GM23248 (cell line): Measurements from ENCODE around the gene SCO1.

ENCODE experiments used
- EZH2 ChIP-seq: fragments of 200-600 bp; sonication (generic); IDR thresholded peaks from 2 replicates; pipeline ENCODE4 v1.6.1; 2018; ENCODE audit warnings: antibody characterized with exemption, mild to moderate bottlenecking; ENCODE audit not compliant: insufficient read depth, poor library complexity, severe bottlenecking
- EZH2phosphoT487 ChIP-seq: fragments of 200-600 bp; sonication (generic); IDR thresholded peaks from 2 replicates; pipeline ENCODE4 v1.6.1; 2018; ENCODE audit warnings: antibody characterized with exemption, moderate library complexity, mild to moderate bottlenecking, low read depth; ENCODE audit not compliant: insufficient read depth

DNA sequence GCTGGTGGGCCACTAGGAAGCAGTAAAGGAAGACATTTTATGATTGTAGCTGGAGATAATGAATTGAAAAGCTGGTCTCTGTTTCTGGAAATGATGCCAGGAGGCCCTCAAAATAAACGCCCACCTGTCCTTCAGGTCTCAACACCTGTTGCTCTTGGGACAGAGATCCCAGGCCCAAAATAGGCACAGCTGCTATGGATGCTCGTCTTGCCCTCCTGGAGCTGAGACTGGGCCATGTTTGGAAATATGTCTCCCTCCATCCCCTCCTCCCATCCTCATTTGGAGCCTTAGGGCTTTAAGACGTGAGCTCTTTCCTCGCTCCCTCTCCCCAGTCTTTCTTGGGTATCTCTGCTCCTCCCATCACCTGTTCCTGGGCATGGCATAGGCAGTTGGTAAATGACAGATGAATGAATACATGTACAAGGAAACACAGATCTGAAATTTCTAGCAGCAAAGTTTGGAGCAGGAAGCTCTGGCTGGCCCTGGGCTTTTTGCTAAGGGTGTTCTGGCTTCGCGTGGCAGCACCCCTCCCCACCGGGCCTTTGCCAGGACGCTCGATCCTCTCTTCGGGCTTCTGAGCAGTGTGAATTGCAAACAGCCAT, 73.5 kb downstream of the SCO1 start:
- no peak for TF ChIP-seq EZH2phosphoT487
- no peak for TF ChIP-seq EZH2
